Iris pigment epithelial cell (primary cell): ENCODE data around the gene FNDC5.

ENCODE experiments used
- DNase-seq: peaks from one replicate; pipeline ENCODE4 v3.0.0-alpha.2; 2011; ENCODE audit warnings: low read depth

FNDC5 gene

DNA sequence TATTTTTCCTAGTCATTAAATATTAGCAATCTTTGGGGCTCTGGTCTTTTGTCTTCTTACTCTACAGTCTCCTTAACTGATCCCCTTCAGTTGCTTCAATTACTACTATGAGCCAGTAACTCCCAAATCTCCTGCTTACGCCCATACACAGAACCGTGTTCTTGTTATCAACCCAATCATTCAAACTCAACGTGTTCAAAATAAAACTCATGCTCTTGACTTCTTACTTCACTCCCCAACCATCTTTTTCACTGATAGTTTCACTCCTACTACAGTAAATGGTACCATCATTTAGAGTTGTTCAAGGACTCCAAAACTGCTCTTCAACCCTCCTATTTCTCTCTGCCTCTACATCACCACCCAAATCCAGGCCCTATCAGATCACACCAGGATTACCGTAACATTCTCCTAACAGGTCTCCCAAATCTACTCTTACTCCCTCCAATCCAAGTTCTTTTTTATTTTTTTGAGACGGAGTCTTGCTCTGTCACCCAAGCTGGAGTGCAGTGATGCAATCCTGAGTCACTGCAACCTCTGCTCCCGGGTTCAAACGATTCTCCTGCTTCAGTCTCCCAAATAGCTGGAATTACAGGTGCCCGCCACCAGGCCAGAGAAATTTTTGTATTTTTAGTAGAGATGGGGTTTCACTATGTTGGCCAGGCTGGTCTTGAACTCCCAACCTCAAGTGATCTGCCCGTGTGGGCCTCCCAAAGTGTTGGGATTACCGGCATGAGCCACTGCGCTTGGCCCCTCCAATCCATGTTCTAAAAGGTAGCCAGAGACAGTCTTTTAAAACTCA lies 56.6 kb downstream of the FNDC5 start:
- DNase-seq = peak; percentile 57
